GM23248 (cell line): Measurements from ENCODE around the gene TAB3. TPM values are rescaled to one million over a fixed set of nuclear protein-coding genes. Genes with fewer than 3 reads are reported as not detected.

Experiments used
- DNase-seq: peaks from one replicate; pipeline ENCODE4 v3.0.0-alpha.2; 2015
- H2AFZ ChIP-seq: fragments of 200-600 bp; sonication (generic); 2 replicates; pipeline ENCODE4 v1.6.1; 2016; ENCODE audit warnings: antibody characterized with exemption
- H3F3A ChIP-seq: fragments of 200-600 bp; sonication (generic); 2 replicates; pipeline ENCODE4 v1.6.1; 2016; ENCODE audit warnings: mild to moderate bottlenecking, antibody characterized with exemption, mixed run types; ENCODE audit not compliant: insufficient read depth
- H3K27ac ChIP-seq: fragments of 200-600 bp; sonication (generic); 2 replicates; pipeline ENCODE4 v1.5.1; 2016; ENCODE audit warnings: mild to moderate bottlenecking
- H3K27me3 ChIP-seq: fragments of 200-600 bp; sonication (generic); replicated peaks from 2 replicates; pipeline ENCODE4 v1.6.1; 2016; ENCODE audit warnings: mild to moderate bottlenecking; ENCODE audit not compliant: insufficient read depth
- H3K36me3 ChIP-seq: fragments of 200-600 bp; sonication (generic); 2 replicates; pipeline ENCODE4 v1.6.1; 2016; ENCODE audit warnings: low read depth, mild to moderate bottlenecking
- H3K4me1 ChIP-seq: fragments of 200-600 bp; sonication (generic); 2 replicates; pipeline ENCODE4 v1.6.1; 2016; ENCODE audit warnings: mild to moderate bottlenecking; ENCODE audit not compliant: insufficient read depth
- H3K4me2 ChIP-seq: fragments of 200-600 bp; sonication (generic); one replicate; pipeline ENCODE4 v1.6.1; 2016; ENCODE audit warnings: mild to moderate bottlenecking; ENCODE audit not compliant: unreplicated experiment
- H3K4me3 ChIP-seq: fragments of 200-600 bp; sonication (generic); 2 replicates; pipeline ENCODE4 v1.5.1; 2016; ENCODE audit warnings: mild to moderate bottlenecking
- H3K79me2 ChIP-seq: fragments of 200-600 bp; sonication (generic); 2 replicates; pipeline ENCODE4 v1.6.1; 2016; ENCODE audit warnings: mild to moderate bottlenecking; ENCODE audit not compliant: insufficient read depth
- H3K9ac ChIP-seq: fragments of 200-600 bp; sonication (generic); 2 replicates; pipeline ENCODE4 v1.6.1; 2016; ENCODE audit warnings: mild to moderate bottlenecking
- H3K9me2 ChIP-seq: fragments of 200-600 bp; sonication (generic); 2 replicates; pipeline ENCODE4 v1.6.1; 2016; ENCODE audit warnings: mixed run types, mild to moderate bottlenecking, moderate library complexity; ENCODE audit not compliant: insufficient read depth
- H3K9me3 ChIP-seq: fragments of 200-600 bp; sonication (generic); one replicate; pipeline ENCODE4 v1.6.1; 2017; ENCODE audit warnings: low read depth
- H4K20me1 ChIP-seq: fragments of 200-600 bp; sonication (generic); 2 replicates; pipeline ENCODE4 v1.6.0; 2016; ENCODE audit not compliant: insufficient read depth
- EZH2 ChIP-seq: fragments of 200-600 bp; sonication (generic); IDR thresholded peaks from 2 replicates; pipeline ENCODE4 v1.6.1; 2018; ENCODE audit warnings: antibody characterized with exemption, mild to moderate bottlenecking; ENCODE audit not compliant: insufficient read depth, poor library complexity, severe bottlenecking
- EZH2phosphoT487 ChIP-seq: fragments of 200-600 bp; sonication (generic); IDR thresholded peaks from 2 replicates; pipeline ENCODE4 v1.6.1; 2018; ENCODE audit warnings: antibody characterized with exemption, moderate library complexity, mild to moderate bottlenecking, low read depth; ENCODE audit not compliant: insufficient read depth
- WGBS, 2 experiments: methylation state at CpG; one replicate each; pipeline ENCODE4 v1.1.6; 2015 to 2017; ENCODE audit warnings: low lambda C conversion rate in 2 of 2, low coverage in 1 of 2; ENCODE audit errors: missing lambda C conversion rate in 2 of 2; 5-methylcytosine and 5-hydroxymethylcytosine counted together
- in situ Hi-C: fragments of 300-500 bp; cut with MboI; formaldehyde crosslinking; loops from 2 replicates; pipeline ENCODE4 v1.15.0; 2020
- polyA plus RNA-seq: library from polyadenylated mRNA; unstranded; fragments of >200 nt; fragmentation: Nextera tagmentation; extraction: Ambion mirVana; gene quantifications from 2 replicates; pipeline ENCODE4 v1.2.1, GENCODE V29; 2016
- total RNA-seq: library from RNA; depleted of rRNA; stranded (reverse); fragments of >200 nt; shearing (Covaris generic); gene quantifications from 2 replicates; pipeline ENCODE4 v1.2.3, GENCODE V29; 2014

The TAB3 gene
- total and polyA plus RNA-seq, 2 experiments from 2014 or later, result 4.2 to 20.4 TPM

DNA sequence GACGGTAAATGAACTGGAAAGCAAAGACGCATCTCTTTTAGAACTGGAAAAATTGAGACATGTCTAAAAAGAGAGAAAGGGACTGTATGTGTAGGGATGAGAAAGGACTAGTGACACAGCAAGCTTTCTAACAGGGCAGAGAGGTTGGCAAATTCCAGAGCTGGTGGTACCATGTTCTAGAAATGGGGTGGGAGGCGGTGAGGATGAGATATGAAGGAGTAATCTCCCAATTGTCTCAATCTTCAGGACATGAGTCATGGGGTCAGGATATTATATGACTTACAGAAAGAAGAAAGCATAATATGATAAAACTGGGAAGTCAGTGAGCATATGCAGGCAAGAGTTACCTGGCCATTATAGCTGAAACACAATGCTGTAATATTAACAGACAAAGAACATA is 14.2 kb downstream of the TAB3 start:
- Histone ChIP-seq H3K36me3 (no peaks in the 10 kb centered on the region), H3K9me2 (no peaks in the 10 kb centered on the region), H3K27me3 (no peaks in the 10 kb centered on the region), H3K9me3 (no peaks in the 10 kb centered on the region), H3K9ac (no peak overlapping the region), H3K4me1 (peaks cover 15% of the 10 kb centered on the region), H3K27ac (no peak overlapping the region), H3K4me2 (no peak overlapping the region), H3K79me2 (peaks cover 63% of the 10 kb centered on the region), H4K20me1 (no peaks in the 10 kb centered on the region), H3K4me3 (no peak overlapping the region), H2AFZ (no peak overlapping the region), H3F3A (peaks cover 15% of the 10 kb centered on the region; the same call in 1 of the 2 replicates)
- peak; percentile 2 for DNase-seq
- in situ Hi-C loops, result no loop called here
- WGBS, 2 experiments, result 80 to 87% methylated on average over 3 of the region's 3 CpGs
- TF ChIP-seq EZH2, result no peak
- no peak for TF ChIP-seq EZH2phosphoT487

DNA sequence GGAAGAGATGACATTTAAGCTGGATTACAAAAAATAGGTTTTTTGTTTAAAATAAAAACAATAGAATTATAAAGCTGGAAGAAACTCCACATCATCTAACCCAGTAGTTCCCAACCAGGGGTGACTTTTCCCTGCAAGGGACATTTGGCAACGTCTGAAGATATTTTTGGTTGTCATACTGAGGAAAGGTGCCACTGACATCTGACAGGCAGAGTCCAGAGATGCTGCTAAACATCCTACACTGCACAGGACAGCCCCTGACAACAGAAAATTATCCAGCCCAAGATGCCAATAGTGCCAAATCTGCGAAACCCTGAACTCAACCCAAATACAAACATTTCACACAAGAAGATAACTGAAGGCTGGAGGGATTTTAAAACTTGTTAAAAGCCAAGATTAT is 18.5 kb downstream of the TAB3 start:
- Histone ChIP-seq H4K20me1 (no peaks in the 10 kb centered on the region), H3K27me3 (no peaks in the 10 kb centered on the region), H3K4me1 (peaks cover 5% of the 10 kb centered on the region; the same call in 1 of the 2 replicates), H3K9me2 (no peaks in the 10 kb centered on the region), H3K27ac (no peak overlapping the region), H2AFZ (no peak overlapping the region), H3K36me3 (no peaks in the 10 kb centered on the region), H3K9me3 (no peaks in the 10 kb centered on the region), H3K4me2 (no peak overlapping the region), H3K4me3 (no peak overlapping the region), H3K9ac (no peak overlapping the region), H3K79me2 (peaks cover 27% of the 10 kb centered on the region; the same call in 1 of the 2 replicates), H3F3A (peaks cover 6% of the 10 kb centered on the region; the same call in 1 of the 2 replicates)
- no peak for DNase-seq
- TF ChIP-seq EZH2, result no peak
- no peak for TF ChIP-seq EZH2phosphoT487
- 47 to 57% methylated on average over 2 of the region's 2 CpGs for WGBS, 2 experiments
- in situ Hi-C loops, result no loop called here

DNA sequence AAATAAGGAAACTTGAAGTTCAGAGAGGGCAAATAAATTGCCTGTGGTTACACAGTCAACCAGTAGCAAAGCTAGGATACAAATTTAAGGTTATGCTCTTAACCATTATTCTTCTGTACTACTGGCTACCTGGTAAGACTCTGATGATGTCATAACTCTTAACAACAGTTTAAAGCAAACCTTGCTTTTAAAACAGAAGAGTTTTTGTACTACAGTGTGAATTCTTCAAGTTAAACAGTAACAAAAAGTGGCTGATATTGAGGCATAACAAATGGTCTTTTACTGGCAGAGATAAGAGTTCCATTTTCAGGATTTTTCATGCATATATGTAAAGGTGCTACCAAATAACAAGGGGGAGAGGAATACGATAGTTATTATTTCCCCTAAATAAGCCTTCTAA is 23.4 kb downstream of the TAB3 start:
- no peaks in the 10 kb centered on the region for H4K20me1 ChIP-seq
- H3K36me3 ChIP-seq, result no peaks in the 10 kb centered on the region
- H3K4me3 ChIP-seq, result no peak overlapping the region
- H2AFZ ChIP-seq, result no peak overlapping the region
- H3K9ac ChIP-seq, result no peak overlapping the region
- H3K27ac ChIP-seq, result no peak overlapping the region
- H3K27me3 ChIP-seq, result no peaks in the 10 kb centered on the region
- H3K4me1 ChIP-seq, result no peaks in the 10 kb centered on the region
- no peaks in the 10 kb centered on the region for H3K9me3 ChIP-seq
- in situ Hi-C loops, result no loop called here
- no peak for DNase-seq
- TF ChIP-seq EZH2phosphoT487, result no peak
- TF ChIP-seq EZH2, result no peak
- H3K79me2 ChIP-seq, result no peaks in the 10 kb centered on the region; the same call in 1 of the 2 replicates
- no peak overlapping the region for H3K4me2 ChIP-seq
- H3K9me2 ChIP-seq, result no peaks in the 10 kb centered on the region
- no peaks in the 10 kb centered on the region for H3F3A ChIP-seq
- WGBS, 2 experiments, result 100% methylated on average over 1 of the region's 1 CpG

DNA sequence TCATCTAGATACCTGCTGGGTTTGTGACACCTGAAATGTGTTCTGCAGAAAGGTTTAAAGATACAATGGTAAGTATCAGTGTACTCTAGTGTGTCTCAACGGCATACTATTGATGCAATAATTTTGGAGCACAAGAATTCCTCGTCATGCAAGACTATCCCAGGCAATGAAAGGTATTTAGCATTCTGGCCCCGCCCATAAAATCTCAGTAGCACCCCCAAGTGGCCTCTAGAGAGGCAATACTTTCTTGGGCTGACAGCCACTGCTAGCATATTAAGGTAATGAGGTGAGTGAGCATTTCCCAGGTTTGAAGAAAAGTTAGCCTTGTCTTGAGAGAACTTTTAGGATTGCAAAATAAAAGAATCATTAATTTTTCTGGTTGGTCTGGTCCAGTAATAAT is 24.0 kb downstream of the TAB3 start:
- 67 to 69% methylated on average over 3 of the region's 3 CpGs for WGBS, 2 experiments
- no peaks in the 10 kb centered on the region for H3K36me3 ChIP-seq
- H3K27ac ChIP-seq, result no peak overlapping the region
- no peaks in the 10 kb centered on the region for H3K27me3 ChIP-seq
- H2AFZ ChIP-seq, result no peak overlapping the region
- H3K9me2 ChIP-seq, result no peaks in the 10 kb centered on the region
- no peak overlapping the region for H3K9ac ChIP-seq
- TF ChIP-seq EZH2 (no peak), EZH2phosphoT487 (no peak)
- in situ Hi-C loops, result no loop called here
- H3K79me2 ChIP-seq, result no peaks in the 10 kb centered on the region
- H3K4me2 ChIP-seq, result no peak overlapping the region
- H3K4me3 ChIP-seq, result no peak overlapping the region
- no peaks in the 10 kb centered on the region for H3F3A ChIP-seq
- peak; percentile 3 for DNase-seq
- no peaks in the 10 kb centered on the region for H3K4me1 ChIP-seq
- no peaks in the 10 kb centered on the region for H3K9me3 ChIP-seq
- no peaks in the 10 kb centered on the region for H4K20me1 ChIP-seq

DNA sequence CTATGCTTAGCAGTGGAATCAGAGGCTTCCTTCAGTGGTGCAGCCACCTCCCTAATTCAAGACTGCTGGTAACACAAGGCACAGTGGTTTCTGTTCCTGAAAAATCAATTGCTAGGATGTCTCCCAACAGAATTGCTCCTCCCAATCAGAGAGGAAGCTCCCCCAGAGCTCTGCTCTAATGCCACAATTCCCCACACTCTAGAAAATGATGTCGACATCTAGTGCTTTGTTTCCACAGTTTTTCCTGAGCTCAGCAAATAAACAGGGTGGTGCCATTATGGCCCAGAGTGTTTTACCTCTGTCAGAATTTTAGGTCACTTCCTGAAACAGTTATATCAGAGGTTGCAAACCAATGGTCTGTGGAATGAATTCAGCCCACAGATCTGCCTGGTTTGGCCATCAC is 24.7 kb downstream of the TAB3 start:
- no peaks in the 10 kb centered on the region for H3K27me3 ChIP-seq
- WGBS, 2 experiments, result 95 to 100% methylated on average over 1 of the region's 1 CpG
- H3K36me3 ChIP-seq, result no peaks in the 10 kb centered on the region
- no peaks in the 10 kb centered on the region for H3F3A ChIP-seq
- H3K4me2 ChIP-seq, result no peak overlapping the region
- no peaks in the 10 kb centered on the region for H3K9me2 ChIP-seq
- no peaks in the 10 kb centered on the region for H3K9me3 ChIP-seq
- no peak overlapping the region for H3K9ac ChIP-seq
- in situ Hi-C loops, result no loop called here
- no peak overlapping the region for H3K4me3 ChIP-seq
- TF ChIP-seq EZH2phosphoT487 (no peak), EZH2 (no peak)
- no peak overlapping the region for H2AFZ ChIP-seq
- no peak for DNase-seq
- no peak overlapping the region for H3K27ac ChIP-seq
- H4K20me1 ChIP-seq, result no peaks in the 10 kb centered on the region
- no peaks in the 10 kb centered on the region for H3K79me2 ChIP-seq
- H3K4me1 ChIP-seq, result no peaks in the 10 kb centered on the region
